ENCODE data around the gene TEX53. TPM values are rescaled to one million over a fixed set of nuclear protein-coding genes. Genes with fewer than 3 reads are reported as not detected.
A peak's percentile ranks its signal among the peaks of the same experiment; 100 is the strongest.

TEX53 gene
- total and polyA plus RNA-seq, 2 donors (not counting 1 experiment from before 2014, with no cell fraction given), result not detected

GRCh38 chr9:114614373-114614772, 43.2 kb downstream of the TEX53 start:
- Histone ChIP-seq H3K4me2 (replicated peaks; ENCODE audit: low read depth, low read length, poor library complexity, severe bottlenecking) (peak overlapping the region; percentile 79), H3K27ac (ENCODE audit: low read length in 2 of 2) (peak overlapping the region; percentile 17 to 89), H3K27me3 (replicated peaks in 1 of 4; ENCODE audit: control extremely low read depth in 1 of 4, control insufficient read depth in 3 of 4, insufficient read depth in 4 of 4, low read length in 3 of 4) (no peaks in the 10 kb centered on the region), H3K9me3 (ENCODE audit: control extremely low read depth in 1 of 3, control insufficient read depth in 2 of 3, insufficient read depth in 1 of 3, low read length in 2 of 3) (no peaks in the 10 kb centered on the region), H3K9ac (ENCODE audit: low read length) (no peak overlapping the region), H3K4me3 (ENCODE audit: control extremely low read depth in 1 of 5, extremely low read depth in 1 of 5, insufficient read depth in 1 of 5, low read depth in 2 of 5, low read length in 4 of 5) (no peak overlapping the region), H3K4me1 (ENCODE audit: control insufficient read depth in 2 of 2, insufficient read depth in 2 of 2, low read length in 2 of 2) (peaks cover 74 to 86% of the 10 kb centered on the region in 2 donors), H4K20me1 (ENCODE audit: control insufficient read depth, insufficient read depth, low read length, poor library complexity, severe bottlenecking) (no peaks in the 10 kb centered on the region), H3K79me2 (ENCODE audit: control insufficient read depth, insufficient read depth, low read length) (peaks cover 71% of the 10 kb centered on the region), H2AFZ (ENCODE audit: insufficient read depth, low read depth, low read length, poor library complexity, severe bottlenecking) (no peak overlapping the region), H3K36me3 (replicated peaks in 1 of 2; ENCODE audit: control extremely low read depth in 1 of 2, control insufficient read depth in 1 of 2, extremely low read depth in 1 of 2, insufficient read depth in 2 of 2, low read length in 1 of 2) (peaks cover 0 to 4% of the 10 kb centered on the region in 2 experiments)
- no peaks in the 10 kb centered on the region for H3K27me3 Mint-ChIP-seq
- intact Hi-C loops (cut with micrococcal nuclease), result loop anchor here (5.0 to 10.0 kb wide), 2 partner anchors 50 to 77 kb away; no protein-coding TSS in a partner anchor
- H3K27ac Mint-ChIP-seq, result peak overlapping the region; percentile 84
- TF ChIP-seq EZH2 (IDR thresholded peaks at IDR 0.05; ENCODE audit: borderline replicate concordance, insufficient read depth, low read depth, low read length, poor library complexity, severe bottlenecking), result no peak
- TF ChIP-seq, protein P1, sequence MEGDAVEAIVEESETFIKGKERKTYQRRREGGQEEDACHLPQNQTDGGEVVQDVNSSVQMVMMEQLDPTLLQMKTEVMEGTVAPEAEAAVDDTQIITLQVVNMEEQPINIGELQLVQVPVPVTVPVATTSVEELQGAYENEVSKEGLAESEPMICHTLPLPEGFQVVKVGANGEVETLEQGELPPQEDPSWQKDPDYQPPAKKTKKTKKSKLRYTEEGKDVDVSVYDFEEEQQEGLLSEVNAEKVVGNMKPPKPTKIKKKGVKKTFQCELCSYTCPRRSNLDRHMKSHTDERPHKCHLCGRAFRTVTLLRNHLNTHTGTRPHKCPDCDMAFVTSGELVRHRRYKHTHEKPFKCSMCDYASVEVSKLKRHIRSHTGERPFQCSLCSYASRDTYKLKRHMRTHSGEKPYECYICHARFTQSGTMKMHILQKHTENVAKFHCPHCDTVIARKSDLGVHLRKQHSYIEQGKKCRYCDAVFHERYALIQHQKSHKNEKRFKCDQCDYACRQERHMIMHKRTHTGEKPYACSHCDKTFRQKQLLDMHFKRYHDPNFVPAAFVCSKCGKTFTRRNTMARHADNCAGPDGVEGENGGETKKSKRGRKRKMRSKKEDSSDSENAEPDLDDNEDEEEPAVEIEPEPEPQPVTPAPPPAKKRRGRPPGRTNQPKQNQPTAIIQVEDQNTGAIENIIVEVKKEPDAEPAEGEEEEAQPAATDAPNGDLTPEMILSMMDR (IDR thresholded peaks at IDR 0.05), result no peak
- H3K4me3 Mint-ChIP-seq, result peak overlapping the region; percentile 32
- H3K4me1 Mint-ChIP-seq, result peaks cover 72% of the 10 kb centered on the region
- DNase-seq (no peak), ATAC-seq (ENCODE audit: low read depth) (no peak)
- no peaks in the 10 kb centered on the region for H3K9me3 Mint-ChIP-seq (ENCODE audit: insufficient read depth)
- ChIA-PET CTCF (interaction anchor here (0.7 to 8.8 kb wide), 4 partner anchors 10 to 229 kb away, joined by 3 to 76 read pairs (median 5); partner anchors contain the start of gene ATP6V1G1), POLR2A (interaction anchor here (1.0 kb wide), 3 partner anchors 17 to 27 kb away, joined by 3 to 6 read pairs (median 3); partner anchors contain the start of gene ATP6V1G1)
- no CpG with 5 or more reads among the region's 3 CpGs for WGBS (ENCODE audit: insufficient coverage)

GRCh38 chr9:114613919-114614318, 43.7 kb downstream of the TEX53 start:
- DNase-seq (no peak), ATAC-seq (ENCODE audit: low read depth) (no peak)
- no peaks in the 10 kb centered on the region for H4K20me1 ChIP-seq (ENCODE audit: control insufficient read depth, insufficient read depth, low read length, poor library complexity, severe bottlenecking)
- H3K27ac Mint-ChIP-seq, result peak overlapping the region; percentile 84
- no peaks in the 10 kb centered on the region for H3K9me3 Mint-ChIP-seq (ENCODE audit: insufficient read depth)
- no peak overlapping the region for H3K4me3 ChIP-seq (ENCODE audit: control extremely low read depth in 1 of 5, extremely low read depth in 1 of 5, insufficient read depth in 1 of 5, low read depth in 2 of 5, low read length in 4 of 5)
- peaks cover 67% of the 10 kb centered on the region for H3K4me1 Mint-ChIP-seq
- WGBS (ENCODE audit: insufficient coverage), result no CpG with 5 or more reads among the region's 3 CpGs
- no peaks in the 10 kb centered on the region for H3K27me3 Mint-ChIP-seq
- peaks cover 72 to 84% of the 10 kb centered on the region in 2 donors for H3K4me1 ChIP-seq (ENCODE audit: control insufficient read depth in 2 of 2, insufficient read depth in 2 of 2, low read length in 2 of 2)
- H3K9me3 ChIP-seq (ENCODE audit: control extremely low read depth in 1 of 3, control insufficient read depth in 2 of 3, insufficient read depth in 1 of 3, low read length in 2 of 3), result no peaks in the 10 kb centered on the region
- intact Hi-C loops (cut with micrococcal nuclease), result loop anchor here (5.0 to 10.0 kb wide), 2 partner anchors 49 to 77 kb away; no protein-coding TSS in a partner anchor
- H3K4me2 ChIP-seq (replicated peaks; ENCODE audit: low read depth, low read length, poor library complexity, severe bottlenecking), result peak overlapping the region; percentile 79
- ChIA-PET CTCF (interaction anchor here (0.7 to 8.8 kb wide), 4 partner anchors 9 to 229 kb away, joined by 3 to 76 read pairs (median 5); partner anchors contain the start of gene ATP6V1G1), POLR2A (interaction anchor here (1.0 kb wide), 3 partner anchors 17 to 26 kb away, joined by 3 to 6 read pairs (median 3); partner anchors contain the start of gene ATP6V1G1)
- H3K9ac ChIP-seq (ENCODE audit: low read length), result no peak overlapping the region
- H3K79me2 ChIP-seq (ENCODE audit: control insufficient read depth, insufficient read depth, low read length), result peaks cover 76% of the 10 kb centered on the region
- TF ChIP-seq, protein P1 (IDR thresholded peaks at IDR 0.05), result no peak
- no peak for TF ChIP-seq EZH2 (IDR thresholded peaks at IDR 0.05; ENCODE audit: borderline replicate concordance, insufficient read depth, low read depth, low read length, poor library complexity, severe bottlenecking)
- H3K27ac ChIP-seq (ENCODE audit: low read length in 2 of 2), result peak overlapping the region; percentile 23 to 89
- H2AFZ ChIP-seq (ENCODE audit: insufficient read depth, low read depth, low read length, poor library complexity, severe bottlenecking), result no peak overlapping the region
- no peaks in the 10 kb centered on the region for H3K27me3 ChIP-seq (replicated peaks in 1 of 4; ENCODE audit: control extremely low read depth in 1 of 4, control insufficient read depth in 3 of 4, insufficient read depth in 4 of 4, low read length in 3 of 4)
- peaks cover 0 to 4% of the 10 kb centered on the region in 2 experiments for H3K36me3 ChIP-seq (replicated peaks in 1 of 2; ENCODE audit: control extremely low read depth in 1 of 2, control insufficient read depth in 1 of 2, extremely low read depth in 1 of 2, insufficient read depth in 2 of 2, low read length in 1 of 2)
- peak overlapping the region; percentile 95 for H3K4me3 Mint-ChIP-seq
